Stimulated activated CD8-positive, alpha-beta memory T cell treated with anti-CD3 and anti-CD28 coated beads, Interleukin-7, amount 100 ng/mL, for 1 hour (primary cell): Measurements from ENCODE around the gene CNTN6.

Source experiments
- DNase-seq, 2 donors: peaks; one replicate each; pipeline ENCODE4 v3.0.0-alpha.2; 2020; ENCODE audit warnings: low read depth in 2 of 2

CNTN6 gene

DNA sequence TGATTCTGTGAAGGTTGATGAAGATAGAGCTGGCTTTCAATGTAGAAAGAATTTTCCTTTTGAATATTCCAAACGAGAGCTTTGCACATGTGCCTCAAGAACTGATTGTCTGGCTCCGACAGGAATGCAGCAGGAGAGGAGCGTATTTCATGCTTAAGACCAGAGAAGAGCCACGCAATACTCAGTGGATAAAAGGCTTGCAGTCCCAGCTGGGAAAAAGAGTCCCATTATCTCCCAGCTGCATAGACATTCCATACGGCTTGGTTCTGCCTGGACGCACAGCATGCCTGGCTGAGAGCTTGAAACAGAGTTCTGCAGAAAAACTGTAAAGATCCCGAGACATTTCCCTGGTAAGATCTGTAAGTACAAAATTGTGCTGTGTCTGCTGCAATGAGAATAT is at the start of gene CNTN6:
CNTN6 (plus strand) TSS at position 254 of the 400 bp plus-strand sequence. CDS start 54,985 bp downstream, outside the sequence.
- DNase-seq: no peak

DNA sequence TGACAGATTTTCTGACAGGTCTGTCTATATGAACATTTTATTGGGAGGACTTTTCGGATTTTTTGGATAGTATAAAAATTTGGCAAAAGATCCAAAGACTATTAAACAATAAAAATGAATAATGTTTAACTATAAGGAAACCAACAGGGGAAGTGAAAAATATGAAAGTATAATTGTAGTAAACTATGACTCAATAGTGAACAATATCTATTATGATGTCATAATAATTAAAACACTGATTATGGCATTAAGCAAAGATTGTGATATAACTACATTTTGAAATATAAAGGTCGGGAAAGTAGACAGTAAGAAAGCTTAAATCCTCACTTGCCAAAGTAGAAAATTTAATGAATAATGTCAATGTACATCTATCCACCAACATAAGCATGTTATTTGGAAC is 44.3 kb upstream of the CNTN6 start:
- no peak for DNase-seq

DNA sequence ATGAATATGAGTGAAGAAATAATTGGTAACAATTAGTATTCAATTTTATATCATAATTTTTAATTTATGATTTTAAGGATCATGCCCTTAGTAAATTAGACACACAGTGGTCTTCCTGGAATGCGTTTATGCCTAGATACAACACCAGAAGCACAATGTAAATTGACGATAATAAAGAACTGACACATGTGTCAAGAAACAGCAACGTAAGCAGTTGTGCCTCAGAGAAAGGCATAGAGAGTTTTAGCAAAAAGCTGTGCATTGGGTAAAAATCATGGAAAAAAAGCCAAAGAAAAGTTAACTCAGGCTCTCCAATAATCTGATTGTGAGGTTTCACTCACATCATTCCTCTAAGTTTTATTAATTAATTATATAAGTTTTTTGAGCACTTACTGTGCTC is 37.0 kb upstream of the CNTN6 start:
- no peak for DNase-seq

DNA sequence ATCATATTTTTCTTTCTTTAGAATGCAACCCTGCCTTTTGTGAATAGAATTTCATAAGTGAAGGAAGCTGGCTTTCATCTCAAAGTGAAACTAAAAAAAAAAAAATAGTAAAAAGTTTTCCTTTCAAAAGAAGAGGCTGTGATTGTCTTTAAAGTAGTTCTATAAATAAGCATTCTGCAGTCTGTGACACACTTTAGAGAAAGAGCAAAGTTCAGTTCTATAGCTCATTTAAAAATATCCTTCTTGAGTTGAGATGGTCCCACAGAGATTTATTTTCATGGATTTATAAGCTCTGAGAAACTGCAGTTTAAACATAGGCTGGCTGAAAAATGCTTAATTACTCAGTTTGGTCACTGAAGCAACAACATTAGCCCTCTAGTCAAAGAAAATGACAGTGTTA is 36.1 kb upstream of the CNTN6 start:
- DNase-seq: no peak

DNA sequence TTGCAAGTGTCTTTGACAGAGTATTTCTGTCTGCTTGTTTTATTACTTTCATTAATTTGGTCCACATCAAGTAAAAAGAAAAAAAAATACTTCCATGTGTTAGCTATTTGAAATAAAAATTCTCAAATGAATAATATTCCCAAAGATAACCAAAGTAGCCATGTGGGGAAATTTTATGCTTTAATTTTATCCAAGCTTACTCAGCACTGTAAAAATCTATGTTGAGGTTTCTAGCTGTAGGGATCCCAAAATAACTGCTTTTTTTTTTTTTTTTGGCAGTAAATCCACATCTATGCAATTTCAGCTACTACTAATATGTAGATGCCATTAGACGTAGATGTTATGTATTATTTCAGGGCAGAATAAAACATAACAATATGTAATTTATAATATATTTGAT is 35.4 kb upstream of the CNTN6 start:
- DNase-seq: no peak

DNA sequence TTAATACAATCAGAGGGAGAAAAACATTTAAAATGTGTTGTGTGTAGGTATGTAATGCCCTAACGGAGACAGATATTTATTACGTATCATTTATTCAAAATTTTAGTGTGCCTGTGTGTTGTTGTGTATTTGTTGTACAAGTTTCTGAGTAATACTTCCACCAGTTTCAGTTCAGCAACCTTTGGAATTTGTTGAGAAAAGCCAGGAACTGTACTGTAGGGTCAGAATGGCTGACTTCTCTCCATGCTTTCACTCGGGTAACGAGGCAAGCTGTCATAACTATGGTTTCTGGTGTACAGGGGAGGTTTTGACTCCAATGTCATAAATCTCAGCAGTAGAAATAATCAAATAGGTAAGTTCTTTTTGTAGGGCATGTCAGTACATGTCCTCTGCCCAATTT is 23.8 kb upstream of the CNTN6 start:
- no peak for DNase-seq

DNA sequence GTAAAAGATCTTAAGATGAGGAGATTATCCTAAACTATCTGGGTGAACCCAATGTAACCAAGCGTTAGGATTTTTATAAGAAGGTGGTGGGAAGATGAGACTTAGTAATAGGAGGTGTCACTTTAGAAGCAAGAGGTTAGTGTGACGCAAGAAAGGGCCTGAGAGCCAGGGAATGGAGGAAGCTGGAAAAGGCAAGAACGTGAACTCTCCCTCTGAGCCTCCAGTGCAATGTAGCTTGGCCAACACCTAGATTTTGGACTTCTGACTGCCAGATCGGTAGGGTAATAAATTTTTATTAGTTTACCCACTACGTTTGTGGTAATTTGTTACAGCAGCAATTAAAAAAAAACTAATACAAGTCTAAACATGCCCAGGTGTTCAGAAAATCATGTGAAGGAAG is 20.8 kb upstream of the CNTN6 start:
- DNase-seq: no peak

GRCh38 chr3:1079662-1080061 is 13.2 kb upstream of the CNTN6 start:
- DNase-seq: no peak

- no peak for DNase-seq
Measured at GRCh38 chr3:1082108-1082507, 10.7 kb upstream of the CNTN6 start.

- DNase-seq: no peak
Measured at GRCh38 chr3:1087066-1087560, 5.7 kb upstream of the CNTN6 start.

- no peak for DNase-seq
Measured at GRCh38 chr3:1088503-1088902, 4.3 kb upstream of the CNTN6 start.

DNA sequence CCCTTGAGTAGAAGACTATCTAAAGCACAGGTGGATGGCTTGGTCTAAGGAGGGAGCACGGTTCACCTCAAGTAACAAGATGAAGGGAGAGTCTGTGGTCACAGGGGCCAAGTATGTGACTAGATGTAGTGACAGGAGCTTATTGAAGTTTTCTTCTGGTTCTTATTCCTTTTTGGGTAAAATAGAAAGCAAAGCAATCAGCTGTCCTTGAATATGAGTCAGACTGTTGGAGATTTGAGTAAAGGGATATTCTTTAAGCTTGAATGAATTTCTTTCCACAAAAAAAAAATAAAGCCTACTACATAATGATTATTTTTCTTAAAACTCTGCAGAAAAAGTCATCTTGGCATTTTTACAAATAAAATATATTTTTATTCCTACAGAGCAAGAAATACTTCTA is 1.5 kb upstream of the CNTN6 start:
- DNase-seq: no peak

DNA sequence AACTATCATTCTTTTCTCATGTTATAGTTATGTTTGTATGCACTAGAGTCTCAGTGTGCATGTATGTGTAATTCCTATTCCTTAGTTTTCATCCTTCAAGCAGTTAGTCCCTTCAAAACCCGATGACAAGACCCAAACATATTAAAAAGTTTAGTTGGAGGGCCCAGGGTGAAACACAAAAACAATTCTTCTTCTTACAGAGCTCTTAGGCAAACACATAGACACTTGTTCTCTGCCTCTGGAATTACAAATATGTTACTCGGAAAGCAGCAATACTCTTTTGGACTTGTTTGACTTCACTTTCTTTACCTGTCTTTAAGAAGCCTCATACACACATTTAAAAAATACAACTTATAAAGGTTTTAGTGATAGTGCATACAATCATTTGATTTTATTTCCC is 763 bp upstream of the CNTN6 start:
- no peak for DNase-seq

DNA sequence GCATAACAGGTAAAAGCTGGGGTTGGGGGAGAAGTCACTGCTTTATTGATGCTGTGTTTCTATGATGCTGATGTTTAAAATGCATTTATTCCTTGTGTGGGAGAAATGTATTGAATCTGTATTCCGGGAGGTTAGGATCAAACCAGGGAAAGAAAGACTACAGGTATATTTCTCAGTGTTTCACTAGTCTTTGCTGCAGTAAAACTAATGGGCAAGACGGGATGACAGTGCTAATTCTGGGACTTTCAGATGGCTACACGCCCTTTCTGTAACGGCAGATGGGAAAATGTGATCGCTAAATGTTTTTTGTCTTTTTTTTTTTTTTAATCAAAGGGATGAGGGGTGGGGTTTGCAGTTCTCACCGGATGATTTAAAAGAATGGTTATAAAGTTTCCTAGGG is 393 bp downstream of the CNTN6 start:
- DNase-seq: no peak

- DNase-seq: no peak
Measured at GRCh38 chr3:1103525-1103924, 10.7 kb downstream of the CNTN6 start.

GRCh38 chr3:1117843-1118473 is 25.1 kb downstream of the CNTN6 start:
- DNase-seq: no peak

GRCh38 chr3:1131166-1131565 is 38.3 kb downstream of the CNTN6 start:
- no peak for DNase-seq

DNA sequence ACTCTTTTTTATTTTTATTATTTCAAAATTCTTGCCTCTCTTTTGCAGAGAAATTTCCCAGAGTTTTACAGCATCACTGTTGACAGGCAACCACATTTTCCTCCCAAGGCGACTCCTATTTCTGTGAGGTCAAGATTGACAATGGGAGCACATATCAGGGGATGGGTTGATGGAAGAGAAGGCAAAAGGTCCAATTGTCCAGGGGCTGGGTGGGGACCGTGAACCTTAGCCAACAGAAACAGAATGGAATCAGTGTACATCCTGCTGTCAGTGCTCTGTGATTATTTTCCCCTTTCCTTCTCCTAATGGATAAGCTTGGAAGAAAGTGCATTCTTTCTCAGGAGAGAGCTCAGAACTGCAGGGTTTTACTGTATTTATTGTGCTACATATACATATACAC is 42.4 kb downstream of the CNTN6 start:
- no peak for DNase-seq

DNA sequence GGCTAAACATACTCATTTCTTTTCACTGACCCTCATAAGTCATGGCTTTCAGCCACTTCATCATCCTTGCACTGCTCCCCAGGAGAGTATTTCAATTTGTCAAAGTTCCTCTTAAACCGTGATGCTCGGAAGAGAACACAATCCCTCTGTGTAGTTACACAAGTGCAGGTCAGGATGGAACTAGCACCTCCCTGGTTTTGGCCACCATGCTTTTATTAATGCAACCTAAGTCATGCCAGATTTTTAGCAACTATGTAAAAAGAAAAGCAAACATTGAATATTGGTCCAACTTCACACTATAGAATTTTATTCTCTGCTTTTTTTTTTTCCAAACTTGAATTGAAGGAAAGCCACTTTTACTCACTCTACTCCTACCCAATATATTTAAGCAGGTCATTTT is 45.2 kb downstream of the CNTN6 start:
- no peak for DNase-seq

GRCh38 chr3:1139071-1139470 is 46.2 kb downstream of the CNTN6 start:
- DNase-seq: no peak

- DNase-seq: no peak
Measured at GRCh38 chr3:1147326-1147725, 54.5 kb downstream of the CNTN6 start.

GRCh38 chr3:1147819-1148218 is 55.0 kb downstream of the CNTN6 start:
- DNase-seq: no peak

GRCh38 chr3:1164101-1164500 is 71.3 kb downstream of the CNTN6 start:
- no peak for DNase-seq

GRCh38 chr3:1171320-1171719 is 78.5 kb downstream of the CNTN6 start:
- no peak for DNase-seq
